Amygdala (tissue), 56 donors: ENCODE data around the gene PPP1R14B.

ENCODE experiments used
- DNase-seq, 56 donors: peaks; one replicate each; lab custom pipeline; 2025; lab: John Stamatoyannopoulos, UW

PPP1R14B gene

DNA sequence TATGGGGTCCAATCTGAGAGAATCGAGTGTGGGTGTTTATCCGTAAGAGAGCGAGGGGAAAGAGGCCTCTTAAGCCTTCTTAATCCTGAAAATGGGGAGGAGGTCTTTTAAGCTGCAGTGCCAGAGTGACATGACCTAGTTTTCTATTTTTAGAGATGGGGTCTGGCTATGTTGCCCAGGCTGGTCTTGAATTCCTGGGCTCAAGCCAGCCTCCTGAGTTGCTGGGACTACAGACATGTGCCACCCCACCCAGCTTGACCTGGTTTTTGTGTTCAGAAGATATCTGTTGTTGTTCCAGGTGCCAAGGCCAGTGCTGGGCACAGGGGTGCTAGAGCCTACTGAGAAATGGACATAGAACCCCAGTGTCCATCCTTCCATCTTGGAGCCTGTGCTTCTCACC lies 36.3 kb upstream of the PPP1R14B start:
- DNase-seq = no peak

DNA sequence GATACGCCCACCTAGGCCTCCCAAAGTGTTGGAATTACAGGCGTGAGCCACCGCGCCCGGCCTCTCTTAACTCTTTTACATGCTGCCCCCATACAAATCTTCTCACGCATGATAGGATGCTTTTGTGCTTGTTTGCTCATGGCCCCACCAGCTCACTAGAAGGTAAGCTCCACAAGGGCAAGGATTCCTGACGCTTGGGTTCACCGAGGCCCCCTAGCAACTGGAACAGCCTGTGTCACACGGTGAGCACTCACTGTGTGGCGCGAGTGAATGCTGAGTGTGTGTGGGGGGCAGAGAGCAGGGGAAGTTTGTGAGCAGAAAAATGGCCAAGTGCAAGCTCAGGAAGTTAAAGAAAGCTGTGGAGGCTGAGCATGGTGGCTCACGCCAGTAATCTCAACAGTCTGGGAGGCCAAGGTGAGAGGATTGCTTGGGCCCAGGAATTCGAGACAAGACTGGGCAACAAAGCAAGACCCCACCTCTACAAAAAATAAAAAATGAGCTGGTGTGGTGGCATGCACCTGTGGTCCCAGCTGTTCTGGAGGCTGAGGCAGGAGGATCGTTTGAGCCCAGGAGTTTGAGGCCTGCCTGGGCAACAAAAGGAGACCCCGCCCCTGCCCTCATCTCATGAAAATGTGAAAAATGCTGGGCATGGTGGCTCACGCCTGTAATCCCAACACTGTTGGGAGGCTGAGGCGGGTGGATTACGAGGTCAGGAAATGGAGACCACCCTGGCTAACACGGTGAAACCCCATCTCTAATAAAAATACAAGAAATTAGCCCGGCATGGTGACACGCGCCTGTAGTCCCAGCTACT lies 35.4 kb upstream of the PPP1R14B start:
- no peak for DNase-seq

DNA sequence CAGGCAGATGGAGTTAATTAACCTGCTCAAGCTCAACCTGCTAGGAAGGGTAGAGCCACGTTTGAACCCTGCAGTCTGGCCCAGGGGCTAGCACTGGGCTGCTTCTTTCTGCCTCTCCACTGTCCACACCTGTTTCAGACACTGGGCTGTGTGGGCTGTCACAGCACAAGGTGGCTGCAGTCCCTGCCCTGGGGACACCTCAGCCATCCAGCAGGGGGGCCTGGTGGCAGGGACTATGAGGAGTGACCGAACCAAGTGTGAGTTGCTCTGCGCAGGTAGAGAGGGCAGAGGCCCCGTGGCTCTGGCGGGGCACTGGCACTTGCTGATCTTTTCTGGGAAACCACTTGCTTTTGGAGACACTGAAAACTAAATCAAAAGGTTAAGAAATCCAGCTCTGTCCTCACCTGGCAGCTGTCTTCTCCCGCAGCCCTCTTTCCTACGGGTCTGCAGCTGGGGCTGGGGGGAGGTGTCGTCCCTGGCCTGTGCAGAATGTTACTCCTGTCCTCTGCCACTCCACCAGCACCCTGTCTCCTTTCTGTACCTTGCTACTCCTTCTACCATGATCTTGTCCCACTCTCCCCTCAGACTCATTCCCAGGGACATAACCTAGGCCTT lies 31.9 kb upstream of the PPP1R14B start:
- DNase-seq = no peak

DNA sequence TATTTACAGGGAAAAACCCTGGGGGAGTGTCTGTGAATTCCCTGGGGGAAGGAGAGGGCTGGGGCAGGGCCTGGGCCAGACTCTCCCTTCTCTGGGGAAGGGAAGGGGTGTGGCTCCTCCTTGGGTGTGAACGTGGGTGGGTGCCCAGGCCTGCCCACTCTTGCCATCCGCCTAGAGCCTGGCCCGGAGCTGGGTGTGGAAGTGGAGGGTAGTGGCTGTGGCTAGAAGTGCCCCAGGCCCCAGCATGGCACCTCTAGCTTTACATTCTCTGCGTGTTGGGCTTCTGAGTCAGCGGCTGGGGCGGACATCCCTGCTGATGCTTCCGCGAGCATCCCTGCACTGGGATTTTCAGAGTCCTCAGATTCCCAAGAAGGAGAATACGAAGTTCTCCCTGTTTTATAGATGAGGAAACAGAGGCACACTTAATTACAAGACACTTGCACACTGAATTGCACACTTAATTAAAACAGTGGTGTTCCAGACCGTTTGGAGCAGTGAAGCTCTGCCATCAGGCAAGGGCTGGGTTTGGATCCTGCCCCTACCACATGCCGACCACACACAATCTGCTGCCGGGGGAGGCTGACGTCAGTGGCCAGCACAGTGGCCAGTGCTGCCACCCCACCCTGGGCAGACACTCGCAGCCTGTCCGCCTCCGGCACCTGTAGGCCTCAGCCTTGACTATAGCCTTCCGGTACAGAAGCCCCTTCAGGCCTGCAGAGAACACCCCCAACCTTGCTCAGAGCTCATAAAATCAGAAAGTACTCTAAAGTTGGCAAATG lies 30.1 kb upstream of the PPP1R14B start:
- DNase-seq = no peak

- DNase-seq = no peak
Measured at GRCh38 chr11:64275841-64276240, 29.1 kb upstream of the PPP1R14B start.

DNA sequence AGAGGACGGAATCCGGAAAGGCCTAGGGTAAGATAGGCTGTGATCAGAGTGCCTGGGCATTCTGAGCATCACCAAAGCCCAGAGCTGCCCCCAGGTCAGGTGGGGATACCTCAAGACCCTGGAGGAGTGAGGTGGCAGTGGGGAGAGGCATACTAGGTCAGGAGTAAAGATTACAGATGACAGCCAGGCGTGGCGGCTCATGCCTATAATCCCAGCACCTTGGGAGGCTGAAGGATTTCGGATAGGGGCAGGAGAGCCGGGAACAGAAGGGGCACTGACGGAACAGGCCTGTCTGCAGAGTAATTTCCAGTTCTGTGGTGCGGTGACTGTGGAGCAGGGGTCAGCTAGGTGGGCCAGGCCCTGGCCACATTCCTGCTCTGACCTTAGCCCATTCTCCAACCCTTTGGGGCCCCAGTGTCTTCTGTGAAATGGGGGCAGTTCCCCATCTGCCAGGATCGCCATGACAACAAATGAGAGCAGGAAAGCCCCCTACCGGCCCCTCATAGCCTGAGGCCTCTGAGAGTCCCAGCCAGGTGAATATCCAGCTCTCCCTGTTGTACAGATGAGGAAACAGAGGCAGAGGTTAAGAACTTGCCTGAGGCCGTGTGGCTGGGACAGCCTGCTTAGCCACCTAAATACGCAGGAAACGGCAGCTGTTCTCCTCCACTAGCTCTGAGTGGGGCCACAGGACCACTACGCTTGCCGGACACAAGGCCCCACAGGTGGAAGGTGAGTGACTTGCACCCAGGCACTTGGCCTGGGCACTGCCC lies 28.5 kb upstream of the PPP1R14B start:
- no peak for DNase-seq

DNA sequence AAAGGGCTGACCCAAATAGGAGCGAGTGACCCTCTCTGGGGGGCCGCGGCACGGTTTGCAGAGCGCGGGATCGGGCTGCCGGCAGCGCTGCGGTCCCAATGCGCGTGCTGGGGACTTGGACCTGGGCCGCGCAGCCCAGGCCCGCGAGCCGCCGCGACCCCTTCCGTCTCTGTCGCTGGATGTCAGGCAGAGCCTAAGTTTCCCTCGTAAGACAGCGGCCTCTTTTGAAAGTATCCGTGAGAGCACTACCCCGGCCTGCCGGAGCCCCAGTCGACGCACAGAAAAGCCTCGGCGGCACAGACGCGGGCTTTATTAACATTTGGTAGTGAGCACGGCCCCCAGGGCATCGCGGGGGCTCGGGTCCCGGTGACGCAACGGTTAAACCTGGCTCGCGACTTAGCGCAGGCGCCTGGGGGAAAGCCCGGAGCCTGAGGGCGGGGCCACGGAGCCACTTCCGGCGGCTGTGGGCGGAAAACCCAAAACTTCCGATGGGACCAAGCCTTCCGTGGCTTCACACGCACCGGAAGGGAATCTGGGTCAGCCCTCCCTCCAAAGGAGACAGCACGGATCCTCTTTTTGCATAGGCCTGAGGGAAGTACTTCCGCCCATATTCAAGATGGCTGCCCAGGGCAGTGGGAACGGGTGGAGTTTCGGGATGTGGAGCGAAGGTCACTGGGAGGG lies 22.9 kb upstream of the PPP1R14B start:
- peak; percentile 75 to 100 (median 98) for DNase-seq

GRCh38 chr11:64268893-64269539 lies 22.3 kb upstream of the PPP1R14B start:
- peak in 11 of 56 donors; percentile 53 to 85 (median 71) for DNase-seq

DNA sequence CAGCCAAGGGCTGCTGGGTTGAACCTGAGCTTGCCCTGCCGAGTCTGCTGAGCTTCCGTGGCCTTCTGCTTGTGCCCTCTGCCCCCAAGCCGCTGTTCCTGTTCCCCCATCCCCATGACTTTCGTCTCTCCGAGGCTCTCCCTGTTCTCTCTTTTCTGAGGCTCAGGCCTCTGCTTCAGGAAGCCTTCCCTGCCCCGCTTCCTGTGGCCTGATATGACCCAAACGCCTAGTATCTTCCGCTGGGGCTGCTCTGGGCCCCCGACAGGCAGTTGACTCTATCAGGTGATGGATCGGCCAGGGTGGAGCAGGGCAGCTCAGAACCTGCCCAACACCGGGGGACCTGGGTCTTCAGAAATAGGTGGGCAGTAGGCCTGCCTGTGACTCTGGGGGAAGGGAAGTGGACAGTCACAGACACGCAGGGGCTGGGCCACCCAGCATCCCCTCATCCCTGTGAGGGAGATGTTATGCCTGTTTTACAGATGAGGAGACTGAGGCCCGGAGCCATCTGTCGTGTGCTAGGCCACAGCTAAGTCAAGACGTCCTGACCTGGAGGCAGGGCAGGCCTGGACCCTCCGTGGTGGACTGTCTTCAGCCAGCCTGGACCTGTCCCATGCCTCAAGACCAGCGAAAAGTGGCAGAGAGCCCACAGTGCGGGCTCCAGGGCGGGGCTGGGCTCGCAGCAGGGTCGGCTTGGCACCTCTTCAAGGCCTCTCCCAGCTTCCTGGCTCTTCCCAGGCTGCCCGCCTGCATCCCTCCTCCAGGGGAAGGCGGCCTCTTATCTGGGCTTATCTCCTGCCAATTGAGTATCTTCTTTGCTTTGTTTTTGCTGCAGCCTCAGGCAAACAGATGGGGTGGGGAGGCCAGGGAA lies 21.5 kb upstream of the PPP1R14B start:
- peak in 5 of 56 donors; percentile 21 to 44 (median 40) for DNase-seq

DNA sequence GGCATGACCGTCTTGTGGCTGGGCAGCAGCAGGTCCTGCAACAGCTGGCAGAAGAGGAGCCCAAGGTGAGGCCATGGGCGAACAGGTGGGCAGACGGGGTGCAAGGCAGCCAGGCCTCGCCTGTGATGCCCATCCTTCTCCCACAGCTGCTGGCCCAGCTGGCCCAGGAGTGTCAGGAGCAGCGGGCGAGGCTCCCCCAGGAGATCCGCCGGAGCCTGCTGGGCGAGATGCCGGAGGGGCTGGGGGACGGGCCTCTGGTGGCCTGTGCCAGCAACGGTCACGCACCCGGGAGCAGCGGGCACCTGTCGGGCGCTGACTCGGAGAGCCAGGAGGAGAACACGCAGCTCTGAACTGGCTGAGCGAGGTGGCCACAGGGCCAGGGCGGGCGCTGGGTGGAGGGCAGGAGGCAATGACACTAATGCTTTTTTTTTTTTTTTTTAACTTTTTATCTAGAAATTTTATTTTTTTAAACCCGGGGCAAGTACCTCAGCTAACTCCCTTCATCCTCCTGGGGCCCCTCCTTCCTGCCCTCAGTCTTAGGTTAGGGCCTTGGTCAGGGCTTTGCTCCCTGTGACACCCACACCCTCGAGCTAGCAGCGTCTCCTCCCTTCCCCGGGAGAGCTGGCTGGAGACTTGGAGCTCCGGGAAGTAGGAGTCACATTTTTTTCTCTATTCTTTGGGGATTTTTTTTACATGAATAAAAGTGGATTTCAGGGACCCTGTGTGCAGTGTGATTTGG lies 20.6 kb upstream of the PPP1R14B start:
- no peak for DNase-seq

DNA sequence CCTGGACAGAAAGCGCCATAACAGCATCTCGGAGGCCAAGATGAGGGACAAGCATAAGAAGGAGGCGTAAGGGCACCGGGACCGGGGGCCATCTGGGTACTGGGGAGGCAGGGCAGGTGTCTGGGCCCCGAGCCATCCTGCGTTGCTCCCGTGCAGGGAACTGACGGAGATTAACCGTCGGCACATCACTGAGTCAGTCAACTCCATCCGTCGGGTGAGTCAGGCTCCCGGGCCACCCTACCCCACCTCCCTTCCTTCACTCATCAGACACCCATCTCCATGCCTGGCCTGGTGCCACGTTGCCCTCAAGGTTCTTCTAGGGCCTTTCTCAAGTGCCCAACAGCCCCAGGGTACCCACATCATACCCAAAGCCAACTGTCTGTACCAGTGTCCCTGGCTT lies 19.6 kb upstream of the PPP1R14B start:
- DNase-seq = no peak

- no peak for DNase-seq
Measured at GRCh38 chr11:64265176-64266160, 18.7 kb upstream of the PPP1R14B start.

GRCh38 chr11:64264371-64264852 lies 17.7 kb upstream of the PPP1R14B start:
- DNase-seq = no peak

- DNase-seq = no peak
Measured at GRCh38 chr11:64263947-64264317, 17.2 kb upstream of the PPP1R14B start.

- no peak for DNase-seq
Measured at GRCh38 chr11:64263021-64263946, 16.5 kb upstream of the PPP1R14B start.
